HepG2 (cell line): ENCODE measurements around the gene ZC3H4.

ENCODE experiments used
- CHD2 ChIP-seq: IDR thresholded peaks from 2 replicates; pipeline ENCODE4 v1.6.1; 2011; ENCODE audit warnings: low read depth, low read length, improper control_type of control experiment
- CTCF ChIP-seq: sonication (generic); formaldehyde crosslinking; IDR thresholded peaks from 2 replicates; pipeline ENCODE4 v1.5.0; 2020; ENCODE audit warnings: mild to moderate bottlenecking, missing genetic modification reagents, moderate library complexity
- FOXA1 ChIP-seq, 2 experiments: fragments of 450-650 bp in 1 of 2; sonication (generic) in 1 of 2; formaldehyde crosslinking in 1 of 2; IDR thresholded peaks; 2 replicates each; pipeline versions ENCODE4 v1.4.0 to v1.6.1; 2016 to 2020; ENCODE audit warnings: missing genetic modification reagents in 1 of 2
- PCBP2 ChIP-seq: fragments of 200-400 bp; formaldehyde crosslinking; optimal IDR thresholded peaks from 2 replicates; pipeline ENCODE3; 2018; ENCODE audit warnings: low read length, low read depth; ENCODE audit not compliant: poor library complexity, severe bottlenecking
- PHF8 ChIP-seq: sonication (generic); formaldehyde crosslinking; IDR thresholded peaks from 2 replicates; pipeline ENCODE4 v1.5.0; 2020; ENCODE audit warnings: missing genetic modification reagents
- PRDM15 ChIP-seq: sonication (generic); formaldehyde crosslinking; IDR thresholded peaks from 2 replicates; pipeline ENCODE4 v1.4.0; 2020; ENCODE audit warnings: missing genetic modification reagents
- SOX6 ChIP-seq, 2 experiments: fragments of 450-650 bp in 1 of 2; sonication (generic) in 1 of 2; formaldehyde crosslinking in 1 of 2; IDR thresholded peaks; 2 replicates each; pipeline versions ENCODE4 v1.4.0 to v1.6.1; 2017 to 2020; ENCODE audit warnings: antibody characterized with exemption in 1 of 2, mild to moderate bottlenecking in 1 of 2, missing genetic modification reagents in 1 of 2
- TRIM24 ChIP-seq: sonication (generic); formaldehyde crosslinking; IDR thresholded peaks from 2 replicates; pipeline ENCODE4 v1.8.0; 2022; ENCODE audit warnings: mild to moderate bottlenecking, missing genetic modification reagents
- U2AF1 ChIP-seq: fragments of 200-400 bp; formaldehyde crosslinking; optimal IDR thresholded peaks from 2 replicates; pipeline ENCODE3; 2017; ENCODE audit warnings: mild to moderate bottlenecking, low read depth, low read length
- ZBTB37 ChIP-seq: sonication (generic); formaldehyde crosslinking; IDR thresholded peaks from 2 replicates; pipeline ENCODE4 v1.4.0; 2020; ENCODE audit warnings: mild to moderate bottlenecking, missing genetic modification reagents
- ZNF224 ChIP-seq: sonication (generic); formaldehyde crosslinking; IDR thresholded peaks from 2 replicates; pipeline ENCODE4 v1.5.0; 2020; ENCODE audit warnings: mild to moderate bottlenecking, missing genetic modification reagents
- ZNF275 ChIP-seq: sonication (generic); formaldehyde crosslinking; IDR thresholded peaks from 2 replicates; pipeline ENCODE4 v1.8.0; 2022; ENCODE audit warnings: missing genetic modification reagents, mild to moderate bottlenecking, inconsistent platforms, borderline replicate concordance
- ZNF280B ChIP-seq: sonication (generic); formaldehyde crosslinking; IDR thresholded peaks from 2 replicates; pipeline ENCODE4 v1.5.0; 2020; ENCODE audit warnings: missing genetic modification reagents, mild to moderate bottlenecking, borderline replicate concordance
- ZNF530 ChIP-seq: sonication (generic); formaldehyde crosslinking; IDR thresholded peaks from 2 replicates; pipeline ENCODE4 v1.5.0; 2020; ENCODE audit warnings: low read depth, mild to moderate bottlenecking, missing genetic modification reagents

GRCh38 chr19:47094557-47095475, 18.8 kb downstream of the ZC3H4 start:
- TF ChIP-seq ZNF280B (CRISPR knock-in tag) (no peak), CTCF (no peak), PCBP2 (no peak), ZBTB37 (CRISPR knock-in tag) (no peak), ZNF530 (CRISPR knock-in tag) (no peak), TRIM24 (CRISPR knock-in tag) (no peak), ZNF275 (CRISPR knock-in tag) (no peak), CHD2 (no peak), SOX6 (IDR thresholded peaks at IDR 0.05) (no peak), SOX6 (CRISPR knock-in tag; IDR thresholded peaks at IDR 0.05) (no peak), FOXA1 (IDR thresholded peaks at IDR 0.05) (no peak), FOXA1 (CRISPR knock-in tag; IDR thresholded peaks at IDR 0.05) (0 out of 2 replicates have a peak, but pooled peaks have one; percentile 7), ZNF224 (CRISPR knock-in tag) (no peak), PHF8 (no peak), PRDM15 (CRISPR knock-in tag) (no peak), U2AF1 (no peak)
